GM12878 (cell line): ENCODE results near the gene CUTA.
"Not testable (repeated sequence)": the region's sequence is repeated elsewhere in the genome, so short reads cannot be mapped to it uniquely, and the experiment has no call there.

ENCODE experiments used
- CBFB ChIP-seq: IDR thresholded peaks from 2 replicates; pipeline ENCODE4 v1.6.1; 2016; ENCODE audit warnings: antibody characterized with exemption, low read depth
- JUND ChIP-seq: IDR thresholded peaks from 2 replicates; pipeline ENCODE4 v1.6.1; 2012; ENCODE audit warnings: low read depth, mild to moderate bottlenecking, low read length, improper control_type of control experiment, moderate library complexity
- POLR2A ChIP-seq: IDR thresholded peaks from 2 replicates; pipeline ENCODE4 v1.6.1; 2011; ENCODE audit warnings: low read depth, mild to moderate bottlenecking, low read length
- SIX5 ChIP-seq: IDR thresholded peaks from 2 replicates; pipeline ENCODE4 v1.6.1; 2011; ENCODE audit warnings: mild to moderate bottlenecking, low read depth, low read length, moderate library complexity; ENCODE audit not compliant: severe bottlenecking
- TF ChIP-seq, protein P1 (sequence below), 3 experiments: IDR thresholded peaks in 2 of 3; conservative IDR thresholded peaks in 1 of 3; 2 replicates each; pipeline ENCODE4 v1.5.1; 2011; ENCODE audit warnings: low read depth in 3 of 3, low read length in 3 of 3, mild to moderate bottlenecking in 3 of 3, control low read depth in 2 of 3, moderate library complexity in 2 of 3, inconsistent platforms in 1 of 3, mixed read lengths in 1 of 3; ENCODE audit not compliant: control insufficient read depth in 2 of 3, insufficient read depth in 1 of 3; ENCODE audit errors: extremely low read depth in 1 of 3

- TF ChIP-seq, protein P1, sequence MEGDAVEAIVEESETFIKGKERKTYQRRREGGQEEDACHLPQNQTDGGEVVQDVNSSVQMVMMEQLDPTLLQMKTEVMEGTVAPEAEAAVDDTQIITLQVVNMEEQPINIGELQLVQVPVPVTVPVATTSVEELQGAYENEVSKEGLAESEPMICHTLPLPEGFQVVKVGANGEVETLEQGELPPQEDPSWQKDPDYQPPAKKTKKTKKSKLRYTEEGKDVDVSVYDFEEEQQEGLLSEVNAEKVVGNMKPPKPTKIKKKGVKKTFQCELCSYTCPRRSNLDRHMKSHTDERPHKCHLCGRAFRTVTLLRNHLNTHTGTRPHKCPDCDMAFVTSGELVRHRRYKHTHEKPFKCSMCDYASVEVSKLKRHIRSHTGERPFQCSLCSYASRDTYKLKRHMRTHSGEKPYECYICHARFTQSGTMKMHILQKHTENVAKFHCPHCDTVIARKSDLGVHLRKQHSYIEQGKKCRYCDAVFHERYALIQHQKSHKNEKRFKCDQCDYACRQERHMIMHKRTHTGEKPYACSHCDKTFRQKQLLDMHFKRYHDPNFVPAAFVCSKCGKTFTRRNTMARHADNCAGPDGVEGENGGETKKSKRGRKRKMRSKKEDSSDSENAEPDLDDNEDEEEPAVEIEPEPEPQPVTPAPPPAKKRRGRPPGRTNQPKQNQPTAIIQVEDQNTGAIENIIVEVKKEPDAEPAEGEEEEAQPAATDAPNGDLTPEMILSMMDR (IDR thresholded peaks at IDR 0.05 in 2 of 3, conservative IDR thresholded peaks at IDR 0.05 in 1 of 3; ENCODE audit: control insufficient read depth in 2 of 3, extremely low read depth in 1 of 3, insufficient read depth in 1 of 3, low read depth in 3 of 3, low read length in 3 of 3) = not testable (repeated sequence)
- TF ChIP-seq POLR2A, JUND, SIX5, CBFB: not testable (repeated sequence)
Observed at GRCh38 chr6:33371901-33372300, 46.0 kb downstream of the CUTA start.
